ENCODE measurements around the gene HAUS1. TPM values are rescaled to one million over a fixed set of nuclear protein-coding genes. Genes with fewer than 3 reads are reported as not detected.
A peak's percentile ranks its signal among the peaks of the same experiment; 100 is the strongest.
"Not testable (repeated sequence)": the region's sequence is repeated elsewhere in the genome, so short reads cannot be mapped to it uniquely, and the experiment has no call there.

Gene HAUS1
- total RNA-seq, 2 donors from 2014 or later, result 14.9 to 15.8 TPM

DNA sequence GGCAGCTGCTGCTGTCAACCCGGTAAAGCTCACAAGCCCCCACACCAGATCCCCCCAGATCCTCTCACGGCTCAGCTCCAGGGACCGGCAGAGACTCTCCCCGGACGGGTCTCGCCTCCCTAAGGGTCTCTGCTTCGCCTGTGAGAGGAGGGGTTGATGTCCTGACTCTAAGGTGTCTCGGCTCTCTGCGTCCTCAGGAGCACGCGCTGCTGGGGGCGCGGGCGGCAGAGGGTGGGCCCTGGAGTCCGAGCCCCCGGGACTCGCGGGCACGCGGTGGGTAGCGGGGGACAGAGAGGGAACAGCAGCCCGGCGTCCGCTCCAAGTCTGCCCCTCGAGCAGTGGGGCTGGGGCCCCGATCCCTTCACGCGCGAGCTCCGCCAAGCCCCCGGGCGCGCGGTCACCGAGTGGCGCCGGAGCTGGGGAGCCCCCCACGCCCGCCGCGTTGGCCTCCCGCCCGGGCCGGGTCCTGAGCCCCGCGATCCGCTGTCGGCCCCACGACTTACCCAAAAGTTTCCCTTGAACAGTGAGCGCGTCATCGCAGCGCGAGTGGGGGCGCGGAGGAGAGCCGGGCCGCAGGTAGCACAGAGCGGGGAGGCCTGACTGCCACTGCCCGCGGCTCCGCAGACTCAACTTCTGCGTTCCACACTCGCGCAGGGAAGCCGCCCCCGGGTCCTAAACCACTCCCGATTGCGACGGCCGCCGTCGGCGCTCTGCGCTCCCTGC is 32.4 kb upstream of the HAUS1 start, which contains the start of gene PSTPIP2:
Gene PSTPIP2, minus strand, starts transcription at position 608 of the 723 bp plus-strand sequence. Its CDS starts 72 bp downstream, at position 536.
- H3K27ac Mint-ChIP-seq, result peak within 1 kb of the TSS; percentile 70
- DNase-seq, result peak; percentile 46 to 56 (median 46)
- H3K4me1 Mint-ChIP-seq, result peaks cover 24% of the 10 kb centered on the region
- no peaks in the 10 kb centered on the region for H3K9me3 ChIP-seq (ENCODE audit: control insufficient read depth, low read length, poor library complexity, severe bottlenecking)
- ATAC-seq, result peak; percentile 86
- no peaks in the 10 kb centered on the region for H3K27me3 Mint-ChIP-seq
- no peaks in the 10 kb centered on the region for H3K36me3 Mint-ChIP-seq (ENCODE audit: low read depth)
- peak within 1 kb of the TSS; percentile 84 for H3K4me3 Mint-ChIP-seq

DNA sequence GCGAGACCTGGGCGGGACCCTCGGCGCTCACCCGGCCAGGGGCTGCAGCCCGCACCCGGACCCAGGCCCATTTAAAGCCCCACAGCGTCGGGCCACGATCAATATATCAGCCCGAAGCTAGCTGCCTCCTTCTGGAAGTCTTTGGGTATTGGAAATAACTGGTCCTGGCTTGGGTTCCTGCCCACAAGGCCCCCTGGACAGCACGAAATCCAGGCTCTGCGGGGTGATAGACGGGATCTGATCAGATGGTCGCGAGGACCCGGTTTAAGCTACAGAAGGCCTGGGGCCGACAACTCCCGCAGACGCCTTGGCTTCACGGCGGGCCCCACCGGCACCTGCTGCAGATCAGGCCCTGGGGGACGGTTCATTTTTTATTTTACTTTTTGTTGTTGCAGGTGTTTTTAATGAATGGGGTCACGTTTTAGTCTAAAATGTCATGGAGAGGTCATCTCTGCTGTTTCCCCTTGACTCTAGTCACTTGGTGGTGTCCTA is 31.8 kb upstream of the HAUS1 start:
- Mint-ChIP-seq H3K27me3 (no peaks in the 10 kb centered on the region), H3K4me1 (peaks cover 24% of the 10 kb centered on the region), H3K27ac (peak overlapping the region; percentile 41), H3K4me3 (peak overlapping the region; percentile 84), H3K36me3 (ENCODE audit: low read depth) (no peaks in the 10 kb centered on the region)
- DNase-seq (no peak), ATAC-seq (no peak)
- no peaks in the 10 kb centered on the region for H3K9me3 ChIP-seq (ENCODE audit: control insufficient read depth, low read length, poor library complexity, severe bottlenecking)

DNA sequence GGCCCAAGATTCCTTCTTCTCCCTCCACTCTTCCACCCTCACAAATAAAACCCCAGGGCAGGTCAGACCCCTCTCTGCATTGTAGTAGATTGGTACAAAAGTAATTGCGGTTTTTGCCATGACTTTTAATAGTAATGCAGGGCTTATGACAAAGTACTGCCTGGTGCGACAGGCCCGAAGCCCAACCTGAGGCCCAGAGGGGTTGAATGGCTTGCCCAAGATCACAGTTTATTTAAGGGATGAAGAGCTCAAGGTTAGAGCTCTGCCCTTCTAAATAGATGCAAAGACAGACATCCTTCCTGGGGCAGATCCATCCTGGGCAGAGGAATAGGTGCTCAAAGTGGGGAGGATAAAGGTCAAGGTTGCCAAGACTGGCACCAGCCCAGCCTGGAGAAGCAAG is 31.2 kb upstream of the HAUS1 start:
- H3K27me3 Mint-ChIP-seq, result no peaks in the 10 kb centered on the region
- peak overlapping the region; percentile 84 for H3K4me3 Mint-ChIP-seq
- H3K36me3 Mint-ChIP-seq (ENCODE audit: low read depth), result no peaks in the 10 kb centered on the region
- ATAC-seq (no peak), DNase-seq (no peak)
- peaks cover 24% of the 10 kb centered on the region for H3K4me1 Mint-ChIP-seq
- peak overlapping the region; percentile 41 for H3K27ac Mint-ChIP-seq
- no peaks in the 10 kb centered on the region for H3K9me3 ChIP-seq (ENCODE audit: control insufficient read depth, low read length, poor library complexity, severe bottlenecking)

DNA sequence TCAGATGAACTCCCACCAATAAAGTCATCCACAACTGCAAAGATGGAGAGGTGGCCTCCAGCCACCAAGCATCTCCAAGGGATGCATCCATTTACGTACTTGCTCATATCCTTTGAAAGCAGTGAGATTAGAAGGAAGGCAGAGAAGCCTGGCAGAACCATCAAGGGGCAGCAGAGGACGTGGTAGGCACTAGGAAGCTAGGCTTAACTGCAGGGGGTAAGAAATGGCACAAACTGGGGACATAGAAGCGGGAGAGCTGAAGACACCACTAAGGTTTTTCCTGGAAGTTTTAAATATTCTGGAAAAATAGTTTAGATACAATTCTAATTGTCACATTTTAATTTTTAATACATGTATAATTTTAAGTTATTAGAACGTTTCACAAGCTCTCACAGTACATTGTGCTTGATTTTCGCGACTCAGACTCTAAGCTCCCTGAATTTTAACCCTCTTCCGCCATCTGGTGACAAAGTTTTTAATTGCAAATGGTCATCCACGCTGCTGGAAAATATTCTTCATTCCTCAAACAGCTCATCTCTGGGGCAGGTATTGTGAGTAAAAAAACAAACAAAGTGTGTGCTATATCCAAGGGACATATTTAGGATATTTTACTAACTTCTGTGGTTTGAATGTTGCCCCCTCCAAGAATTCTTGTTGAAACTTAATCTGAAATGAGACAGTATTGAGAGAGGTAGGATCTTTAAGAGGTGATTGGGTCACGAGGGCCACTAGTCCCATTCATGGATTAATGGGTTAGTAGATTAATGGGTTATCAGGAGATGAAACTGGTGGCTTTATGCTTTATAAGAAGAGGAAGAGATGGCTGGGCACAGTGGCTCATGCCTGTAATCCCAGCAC is 30.5 kb upstream of the HAUS1 start:
- Mint-ChIP-seq H3K4me1 (peaks cover 23% of the 10 kb centered on the region), H3K36me3 (ENCODE audit: low read depth) (no peaks in the 10 kb centered on the region), H3K27ac (no peak overlapping the region), H3K27me3 (no peaks in the 10 kb centered on the region), H3K4me3 (no peak overlapping the region)
- DNase-seq, result peak in 1 of 3 donors; percentile 49
- no peaks in the 10 kb centered on the region for H3K9me3 ChIP-seq (ENCODE audit: control insufficient read depth, low read length, poor library complexity, severe bottlenecking)
- peak; percentile 62 for ATAC-seq

DNA sequence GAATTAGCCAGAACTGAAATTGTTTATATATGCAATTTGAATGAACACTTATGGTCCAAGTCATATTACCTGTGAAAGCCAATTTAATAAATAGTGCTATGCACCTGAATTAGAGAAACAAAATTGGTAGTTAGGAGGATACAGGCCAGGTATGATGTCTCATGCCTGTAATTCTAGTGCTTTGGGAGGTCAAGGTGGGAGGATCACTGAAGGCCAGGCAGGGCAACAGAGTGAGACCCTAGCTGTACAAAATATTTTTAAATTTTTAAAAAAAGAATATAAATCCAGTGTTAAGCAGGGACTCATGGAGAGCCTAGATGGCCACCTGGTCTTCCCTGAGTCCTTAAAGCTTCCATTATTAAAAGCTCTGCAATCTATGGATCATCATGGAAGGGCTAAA is 24.8 kb upstream of the HAUS1 start:
- no peak overlapping the region for H3K27ac Mint-ChIP-seq
- no peak for ATAC-seq
- no peaks in the 10 kb centered on the region for H3K36me3 Mint-ChIP-seq (ENCODE audit: low read depth)
- peaks cover 2% of the 10 kb centered on the region for H3K4me1 Mint-ChIP-seq
- H3K9me3 ChIP-seq (ENCODE audit: control insufficient read depth, low read length, poor library complexity, severe bottlenecking), result no peaks in the 10 kb centered on the region
- H3K4me3 Mint-ChIP-seq, result no peak overlapping the region
- DNase-seq, result no peak
- H3K27me3 Mint-ChIP-seq, result no peaks in the 10 kb centered on the region

DNA sequence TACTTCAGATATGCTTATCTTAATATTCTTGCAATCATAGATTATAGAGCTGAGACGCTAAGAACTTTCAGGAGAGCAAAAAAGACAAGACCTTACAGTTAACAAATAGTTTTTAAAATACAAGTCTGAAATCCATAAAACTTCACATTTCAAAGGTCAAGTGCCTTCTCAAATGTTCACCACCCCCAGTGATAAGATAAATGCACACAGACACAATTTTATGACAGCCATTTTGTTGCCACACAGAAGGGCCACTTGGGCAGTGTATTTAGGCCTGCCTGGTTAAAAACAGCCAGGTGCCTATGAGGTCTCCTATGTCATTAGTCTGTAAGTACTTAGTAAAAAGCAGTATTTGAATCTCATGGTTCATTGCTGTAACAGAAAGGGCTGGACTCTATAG is 24.0 kb upstream of the HAUS1 start:
- no peak for ATAC-seq
- H3K9me3 ChIP-seq (ENCODE audit: control insufficient read depth, low read length, poor library complexity, severe bottlenecking), result no peaks in the 10 kb centered on the region
- Mint-ChIP-seq H3K4me1 (peaks cover 2% of the 10 kb centered on the region), H3K27ac (no peak overlapping the region), H3K27me3 (no peaks in the 10 kb centered on the region), H3K36me3 (ENCODE audit: low read depth) (no peaks in the 10 kb centered on the region), H3K4me3 (no peak overlapping the region)
- DNase-seq, result no peak

DNA sequence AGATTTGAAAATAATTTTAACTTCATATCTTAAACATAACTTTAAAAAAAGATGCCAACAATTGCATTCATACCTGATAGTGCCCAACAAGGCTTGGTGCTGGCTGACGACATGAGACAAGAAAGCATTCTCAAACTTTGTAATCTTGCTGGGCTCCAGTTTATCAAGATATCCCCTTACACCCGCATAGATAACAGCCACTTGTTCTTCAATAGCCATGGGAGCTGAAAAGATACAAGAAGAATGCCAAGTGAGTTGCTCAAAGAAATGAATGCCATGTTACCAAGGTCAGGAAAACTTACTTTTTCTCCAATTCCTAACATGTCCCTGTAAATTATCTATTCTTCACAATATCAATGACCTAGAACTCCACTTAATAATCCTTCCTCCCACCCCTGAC is 19.8 kb upstream of the HAUS1 start:
- ATAC-seq, result no peak
- Mint-ChIP-seq H3K27ac (no peak overlapping the region), H3K27me3 (no peaks in the 10 kb centered on the region), H3K4me3 (no peak overlapping the region), H3K4me1 (peaks cover 2% of the 10 kb centered on the region), H3K36me3 (ENCODE audit: low read depth) (peaks cover 3% of the 10 kb centered on the region)
- no peaks in the 10 kb centered on the region for H3K9me3 ChIP-seq (ENCODE audit: control insufficient read depth, low read length, poor library complexity, severe bottlenecking)
- no peak for DNase-seq

DNA sequence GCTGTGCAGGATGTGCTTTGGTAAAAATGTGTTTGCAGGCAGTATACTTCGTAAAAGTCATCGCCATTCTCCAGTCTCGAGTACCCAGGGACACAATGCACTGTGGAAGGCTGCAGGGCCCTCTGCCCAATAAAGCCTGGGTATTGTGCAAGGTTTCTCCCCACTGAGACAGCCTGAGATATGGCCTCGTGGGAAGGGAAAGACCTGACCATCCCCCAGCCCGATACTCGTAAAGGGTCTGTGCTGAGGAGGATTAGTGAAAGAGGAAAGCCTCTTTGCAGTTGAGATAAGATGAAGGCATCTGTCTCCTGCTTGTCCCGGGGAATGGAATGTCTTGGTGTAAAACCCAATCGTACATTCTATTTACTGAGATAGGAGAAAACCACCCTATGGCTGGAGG is 15.7 kb upstream of the HAUS1 start:
- not testable (repeated sequence) for H3K27me3 Mint-ChIP-seq; H3K9me3 ChIP-seq (ENCODE audit: control insufficient read depth, low read length, poor library complexity, severe bottlenecking); H3K36me3 Mint-ChIP-seq (ENCODE audit: low read depth); DNase-seq; ATAC-seq; H3K27ac Mint-ChIP-seq; H3K4me3 Mint-ChIP-seq; H3K4me1 Mint-ChIP-seq

DNA sequence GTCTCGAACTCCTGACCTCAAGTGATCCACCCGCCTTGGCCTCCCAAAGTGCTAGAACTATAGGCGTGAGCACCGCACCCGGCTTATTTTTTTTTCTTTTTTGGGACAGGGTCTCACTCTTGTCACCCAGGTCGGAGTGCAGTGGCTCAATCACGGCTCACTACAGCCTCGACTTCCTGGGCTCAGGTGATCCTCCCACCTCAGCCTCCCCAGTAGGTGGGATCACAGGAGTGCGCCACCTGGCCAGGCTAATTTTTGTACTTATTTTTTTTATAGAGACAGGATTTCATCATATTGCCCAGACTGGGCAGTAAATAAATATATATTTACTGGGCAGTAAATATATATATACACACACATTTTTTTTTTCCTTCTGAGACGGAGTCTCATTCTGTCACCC is 8.7 kb upstream of the HAUS1 start:
- Mint-ChIP-seq H3K4me1 (peaks cover 27% of the 10 kb centered on the region), H3K27ac (no peak overlapping the region), H3K36me3 (ENCODE audit: low read depth) (peaks cover 5% of the 10 kb centered on the region), H3K27me3 (no peaks in the 10 kb centered on the region), H3K4me3 (peak overlapping the region; percentile 96)
- H3K9me3 ChIP-seq (ENCODE audit: control insufficient read depth, low read length, poor library complexity, severe bottlenecking), result no peaks in the 10 kb centered on the region
- ATAC-seq (no peak), DNase-seq (no peak)

DNA sequence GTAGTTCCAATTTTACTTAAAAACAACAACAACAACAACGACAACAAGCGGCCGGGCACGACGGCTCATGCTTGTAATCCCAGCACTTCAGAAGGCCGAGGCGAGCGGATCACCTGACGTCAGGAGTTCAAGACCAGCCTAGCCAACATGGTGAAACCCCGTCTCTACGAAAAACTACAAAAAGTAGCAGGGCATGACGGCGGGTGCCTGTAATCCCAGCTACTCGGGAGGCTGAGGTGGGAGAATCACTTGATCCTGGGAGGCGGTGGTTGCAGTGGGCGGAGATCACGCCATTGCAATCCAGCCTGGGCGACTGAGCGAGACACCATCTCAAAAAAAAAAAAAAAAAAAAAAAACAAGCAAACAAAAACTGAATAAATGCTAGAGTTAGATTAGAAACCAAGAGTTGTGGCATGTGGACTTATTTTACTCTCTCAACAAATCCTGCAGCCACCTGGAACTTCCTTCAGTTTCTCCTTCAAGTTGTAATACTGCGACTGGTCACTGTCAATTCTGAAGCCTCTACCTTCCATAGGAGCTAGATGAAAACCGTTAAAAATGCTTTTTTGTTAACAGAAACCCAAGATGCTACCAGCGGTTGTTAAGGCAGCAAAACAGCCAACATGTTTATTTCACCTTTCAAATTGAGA is 7.4 kb upstream of the HAUS1 start:
- DNase-seq (no peak), ATAC-seq (no peak)
- peaks cover 23% of the 10 kb centered on the region for H3K4me1 Mint-ChIP-seq
- peaks cover 2% of the 10 kb centered on the region for H3K36me3 Mint-ChIP-seq (ENCODE audit: low read depth)
- H3K4me3 Mint-ChIP-seq, result peak overlapping the region; percentile 96
- no peaks in the 10 kb centered on the region for H3K9me3 ChIP-seq (ENCODE audit: control insufficient read depth, low read length, poor library complexity, severe bottlenecking)
- peak overlapping the region; percentile 97 for H3K27ac Mint-ChIP-seq
- H3K27me3 Mint-ChIP-seq, result no peaks in the 10 kb centered on the region

DNA sequence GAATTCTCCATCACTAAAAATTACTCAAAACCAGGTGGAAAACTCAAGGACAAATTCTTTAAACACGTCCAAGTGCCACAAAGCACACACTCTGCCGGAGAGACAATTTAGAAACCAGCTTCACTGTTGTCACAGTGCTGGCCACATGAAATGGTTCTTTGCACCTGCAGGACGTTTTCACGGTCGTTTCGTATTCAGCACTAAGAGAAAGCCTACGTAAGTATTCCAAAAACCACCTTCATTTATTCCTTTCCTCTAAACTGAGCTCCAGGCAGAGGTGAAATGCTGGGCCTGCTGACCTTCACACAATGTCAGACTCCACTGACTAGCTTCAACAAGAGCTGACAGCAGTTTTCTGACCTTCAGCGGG is 6.8 kb upstream of the HAUS1 start:
- Mint-ChIP-seq H3K4me3 (peak overlapping the region; percentile 96), H3K27ac (peak overlapping the region; percentile 97), H3K36me3 (ENCODE audit: low read depth) (peaks cover 2% of the 10 kb centered on the region), H3K4me1 (peaks cover 23% of the 10 kb centered on the region), H3K27me3 (no peaks in the 10 kb centered on the region)
- no peak for DNase-seq
- ATAC-seq, result peak; percentile 32
- no peaks in the 10 kb centered on the region for H3K9me3 ChIP-seq (ENCODE audit: control insufficient read depth, low read length, poor library complexity, severe bottlenecking)

DNA sequence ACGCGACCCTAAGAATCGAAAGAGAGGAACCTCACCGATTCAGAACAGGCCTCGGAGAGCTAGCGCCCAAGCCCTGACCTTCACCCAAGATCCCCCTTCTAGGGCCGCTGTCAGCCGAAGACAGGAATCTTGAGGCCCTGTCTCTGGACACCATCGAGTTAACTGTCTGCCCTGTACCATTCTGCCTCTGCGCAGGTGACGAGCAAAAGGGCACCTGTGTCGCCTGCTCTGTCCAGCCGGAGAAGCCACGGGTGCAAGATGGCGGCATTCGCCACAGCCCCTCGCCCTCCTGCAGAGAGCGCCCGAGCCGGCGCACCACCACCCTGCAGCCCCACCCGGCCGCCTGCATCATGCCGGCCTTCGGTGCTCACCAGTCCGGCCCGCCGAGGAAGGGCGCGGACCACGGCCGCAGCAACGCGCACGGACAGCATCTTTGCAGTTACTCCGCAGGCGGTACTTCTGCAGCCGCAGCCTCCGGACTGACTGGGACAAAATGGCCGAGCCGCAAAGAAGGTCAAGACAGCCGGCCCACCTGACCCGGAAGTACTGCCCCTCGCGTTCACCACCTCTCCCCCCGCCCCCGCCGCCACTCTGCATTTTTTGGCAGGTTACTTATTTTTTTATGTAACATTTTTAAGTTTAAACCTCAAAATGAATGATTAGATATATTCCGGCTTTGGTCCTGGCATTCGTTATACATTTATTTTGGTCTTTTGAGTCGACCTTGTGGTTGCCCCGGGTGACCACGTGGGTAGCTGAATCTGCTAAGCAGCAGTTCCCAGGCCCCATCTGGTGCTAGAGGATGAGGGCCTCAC is 6.2 kb upstream of the HAUS1 start, which contains the start of gene ATP5F1A:
Gene ATP5F1A, minus strand, starts transcription at position 496 of the 815 bp plus-strand sequence. Its CDS starts 65 bp downstream, at position 431.
- ATAC-seq (peak; percentile 89), DNase-seq (peak; percentile 69 to 74 (median 73))
- peaks cover 21% of the 10 kb centered on the region for H3K4me1 Mint-ChIP-seq
- peak within 1 kb of the TSS; percentile 96 for H3K4me3 Mint-ChIP-seq
- no peaks in the 10 kb centered on the region for H3K9me3 ChIP-seq (ENCODE audit: control insufficient read depth, low read length, poor library complexity, severe bottlenecking)
- H3K27ac Mint-ChIP-seq, result peak within 1 kb of the TSS; percentile 97
- no peaks in the 10 kb centered on the region for H3K27me3 Mint-ChIP-seq
- H3K36me3 Mint-ChIP-seq (ENCODE audit: low read depth), result peaks cover 2% of the 10 kb centered on the region

Data from T-helper 17 cell (primary cell).